IMR-90 (cell line): Measurements from ENCODE around the gene ACAD11.

Experiments used
- CEBPB ChIP-seq: IDR thresholded peaks from 2 replicates; pipeline ENCODE4 v1.6.1; 2012; ENCODE audit warnings: low read depth, low read length, improper control_type of control experiment
- FOS ChIP-seq: fragments of 150-350 bp; IDR thresholded peaks from 2 replicates; pipeline ENCODE4 v1.6.1; 2016; ENCODE audit warnings: low read depth, low read length
- MAFK ChIP-seq: IDR thresholded peaks from 2 replicates; pipeline ENCODE4 v1.6.1; 2012; ENCODE audit warnings: low read depth, low read length, improper control_type of control experiment
- MAZ ChIP-seq: IDR thresholded peaks from 2 replicates; pipeline ENCODE4 v1.6.1; 2012; ENCODE audit warnings: low read depth, mild to moderate bottlenecking, low read length, improper control_type of control experiment, moderate library complexity, borderline replicate concordance
- MXI1 ChIP-seq: IDR thresholded peaks from 2 replicates; pipeline ENCODE4 v1.6.1; 2012; ENCODE audit warnings: low read depth, mild to moderate bottlenecking, low read length, moderate library complexity, borderline replicate concordance
- POLR2A ChIP-seq: IDR thresholded peaks from 2 replicates; pipeline ENCODE4 v1.6.1; 2012; ENCODE audit warnings: mild to moderate bottlenecking, low read depth, low read length
- RCOR1 ChIP-seq: IDR thresholded peaks from 2 replicates; pipeline ENCODE4 v1.6.1; 2012; ENCODE audit warnings: mild to moderate bottlenecking, low read length, improper control_type of control experiment; ENCODE audit not compliant: insufficient replicate concordance
- TF ChIP-seq, protein P1 (sequence below): conservative IDR thresholded peaks from 2 replicates; pipeline ENCODE4 v1.5.1; 2012; ENCODE audit warnings: mild to moderate bottlenecking, low read depth, low read length, improper control_type of control experiment
- TF ChIP-seq, protein P2 (sequence below): fragments of 150-350 bp; IDR thresholded peaks from 2 replicates; pipeline ENCODE4 v1.6.1; 2017; ENCODE audit warnings: mild to moderate bottlenecking, antibody characterized with exemption, low read length, low read depth

DNA sequence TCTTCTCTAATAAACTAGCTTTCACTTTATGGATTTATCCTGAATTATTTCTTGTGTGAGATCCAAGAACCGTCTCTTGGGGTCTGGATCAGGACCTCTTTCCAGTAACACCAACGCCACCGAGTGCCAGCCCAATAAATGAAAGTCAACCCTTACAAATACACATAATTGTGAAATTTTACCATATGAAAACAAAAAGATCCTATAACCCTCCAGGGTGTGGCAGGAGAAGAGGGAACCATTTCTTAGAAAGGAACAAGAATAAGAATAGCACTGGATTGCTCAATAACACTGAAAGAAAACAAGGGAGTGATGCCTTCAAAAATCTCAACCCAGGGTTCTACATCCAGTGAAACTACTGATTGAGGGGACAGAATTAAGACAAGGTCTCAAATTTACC is 114.1 kb downstream of the ACAD11 start:
- TF ChIP-seq MAFK (no peak), CEBPB (peak; percentile 10; the same call in 1 of the 2 replicates), FOS (no peak), POLR2A (no peak), MXI1 (no peak), RCOR1 (no peak), MAZ (no peak)
- TF ChIP-seq, protein P1, sequence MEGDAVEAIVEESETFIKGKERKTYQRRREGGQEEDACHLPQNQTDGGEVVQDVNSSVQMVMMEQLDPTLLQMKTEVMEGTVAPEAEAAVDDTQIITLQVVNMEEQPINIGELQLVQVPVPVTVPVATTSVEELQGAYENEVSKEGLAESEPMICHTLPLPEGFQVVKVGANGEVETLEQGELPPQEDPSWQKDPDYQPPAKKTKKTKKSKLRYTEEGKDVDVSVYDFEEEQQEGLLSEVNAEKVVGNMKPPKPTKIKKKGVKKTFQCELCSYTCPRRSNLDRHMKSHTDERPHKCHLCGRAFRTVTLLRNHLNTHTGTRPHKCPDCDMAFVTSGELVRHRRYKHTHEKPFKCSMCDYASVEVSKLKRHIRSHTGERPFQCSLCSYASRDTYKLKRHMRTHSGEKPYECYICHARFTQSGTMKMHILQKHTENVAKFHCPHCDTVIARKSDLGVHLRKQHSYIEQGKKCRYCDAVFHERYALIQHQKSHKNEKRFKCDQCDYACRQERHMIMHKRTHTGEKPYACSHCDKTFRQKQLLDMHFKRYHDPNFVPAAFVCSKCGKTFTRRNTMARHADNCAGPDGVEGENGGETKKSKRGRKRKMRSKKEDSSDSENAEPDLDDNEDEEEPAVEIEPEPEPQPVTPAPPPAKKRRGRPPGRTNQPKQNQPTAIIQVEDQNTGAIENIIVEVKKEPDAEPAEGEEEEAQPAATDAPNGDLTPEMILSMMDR = no peak
- TF ChIP-seq, protein P2, sequence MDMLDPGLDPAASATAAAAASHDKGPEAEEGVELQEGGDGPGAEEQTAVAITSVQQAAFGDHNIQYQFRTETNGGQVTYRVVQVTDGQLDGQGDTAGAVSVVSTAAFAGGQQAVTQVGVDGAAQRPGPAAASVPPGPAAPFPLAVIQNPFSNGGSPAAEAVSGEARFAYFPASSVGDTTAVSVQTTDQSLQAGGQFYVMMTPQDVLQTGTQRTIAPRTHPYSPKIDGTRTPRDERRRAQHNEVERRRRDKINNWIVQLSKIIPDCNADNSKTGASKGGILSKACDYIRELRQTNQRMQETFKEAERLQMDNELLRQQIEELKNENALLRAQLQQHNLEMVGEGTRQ = no peak
